ENCODE results near the gene SRRM4.

Gene SRRM4

GRCh38 chr12:119145367-119145766, 164.0 kb downstream of the SRRM4 start:
- Mint-ChIP-seq H3K4me3 (no peak overlapping the region), H3K27me3 (ENCODE audit: low read depth) (no peaks in the 10 kb centered on the region), H3K27ac (no peak overlapping the region), H3K9me3 (peaks cover 8% of the 10 kb centered on the region), H3K36me3 (ENCODE audit: low read depth) (no peaks in the 10 kb centered on the region), H3K4me1 (ENCODE audit: low read depth) (no peaks in the 10 kb centered on the region)

- H3K27me3 Mint-ChIP-seq (ENCODE audit: low read depth) = no peaks in the 10 kb centered on the region
- no peaks in the 10 kb centered on the region for H3K36me3 Mint-ChIP-seq (ENCODE audit: low read depth)
- H3K27ac Mint-ChIP-seq = no peak overlapping the region
- no peak overlapping the region for H3K4me3 Mint-ChIP-seq
- H3K4me1 Mint-ChIP-seq (ENCODE audit: low read depth) = no peaks in the 10 kb centered on the region
- peaks cover 10% of the 10 kb centered on the region for H3K9me3 Mint-ChIP-seq
These were observed 166.6 kb downstream of the SRRM4 start for GRCh38 chr12:119147847-119148448.

- peaks cover 5% of the 10 kb centered on the region for H3K4me1 Mint-ChIP-seq (ENCODE audit: low read depth)
- H3K9me3 Mint-ChIP-seq = peaks cover 17% of the 10 kb centered on the region
- no peak overlapping the region for H3K27ac Mint-ChIP-seq
- H3K36me3 Mint-ChIP-seq (ENCODE audit: low read depth) = no peaks in the 10 kb centered on the region
- H3K4me3 Mint-ChIP-seq = no peak overlapping the region
- H3K27me3 Mint-ChIP-seq (ENCODE audit: low read depth) = no peaks in the 10 kb centered on the region
These were observed 167.9 kb downstream of the SRRM4 start for GRCh38 chr12:119149270-119149669.

GRCh38 chr12:119151445-119152026, 170.2 kb downstream of the SRRM4 start:
- H3K9me3 Mint-ChIP-seq = peaks cover 16% of the 10 kb centered on the region
- no peaks in the 10 kb centered on the region for H3K36me3 Mint-ChIP-seq (ENCODE audit: low read depth)

GRCh38 chr12:119153477-119154434, 172.4 kb downstream of the SRRM4 start:
- peaks cover 16% of the 10 kb centered on the region for H3K9me3 Mint-ChIP-seq
- H3K36me3 Mint-ChIP-seq (ENCODE audit: low read depth) = no peaks in the 10 kb centered on the region
- H3K4me1 Mint-ChIP-seq (ENCODE audit: low read depth) = peaks cover 5% of the 10 kb centered on the region
- H3K27ac Mint-ChIP-seq = no peak overlapping the region
- no peaks in the 10 kb centered on the region for H3K27me3 Mint-ChIP-seq (ENCODE audit: low read depth)
- H3K4me3 Mint-ChIP-seq = no peak overlapping the region

More at GRCh38 chr12:119151445-119152026, 170.2 kb downstream of the SRRM4 start:
- Mint-ChIP-seq H3K4me1 (ENCODE audit: low read depth) (peaks cover 5% of the 10 kb centered on the region), H3K27me3 (ENCODE audit: low read depth) (no peaks in the 10 kb centered on the region), H3K27ac (no peak overlapping the region), H3K4me3 (no peak overlapping the region)

- Mint-ChIP-seq H3K4me3 (no peak overlapping the region), H3K4me1 (ENCODE audit: low read depth) (peaks cover 5% of the 10 kb centered on the region), H3K36me3 (ENCODE audit: low read depth) (no peaks in the 10 kb centered on the region), H3K27ac (no peak overlapping the region), H3K27me3 (ENCODE audit: low read depth) (no peaks in the 10 kb centered on the region), H3K9me3 (peaks cover 14% of the 10 kb centered on the region)
These were observed 173.1 kb downstream of the SRRM4 start for GRCh38 chr12:119154435-119154818.

GRCh38 chr12:119156401-119157044, 175.2 kb downstream of the SRRM4 start:
- H3K9me3 Mint-ChIP-seq = peaks cover 13% of the 10 kb centered on the region
- H3K36me3 Mint-ChIP-seq (ENCODE audit: low read depth) = no peaks in the 10 kb centered on the region
- H3K27ac Mint-ChIP-seq = no peak overlapping the region
- H3K27me3 Mint-ChIP-seq (ENCODE audit: low read depth) = no peaks in the 10 kb centered on the region
- no peak overlapping the region for H3K4me3 Mint-ChIP-seq
- peaks cover 5% of the 10 kb centered on the region for H3K4me1 Mint-ChIP-seq (ENCODE audit: low read depth)

- Mint-ChIP-seq H3K27me3 (ENCODE audit: low read depth) (no peaks in the 10 kb centered on the region), H3K4me1 (ENCODE audit: low read depth) (peaks cover 5% of the 10 kb centered on the region), H3K4me3 (no peak overlapping the region), H3K27ac (no peak overlapping the region), H3K36me3 (ENCODE audit: low read depth) (no peaks in the 10 kb centered on the region), H3K9me3 (peaks cover 11% of the 10 kb centered on the region)
These were observed 176.2 kb downstream of the SRRM4 start for GRCh38 chr12:119157528-119157927.

GRCh38 chr12:119157978-119158377, 176.6 kb downstream of the SRRM4 start:
- Mint-ChIP-seq H3K36me3 (ENCODE audit: low read depth) (no peaks in the 10 kb centered on the region), H3K27me3 (ENCODE audit: low read depth) (no peaks in the 10 kb centered on the region), H3K4me1 (ENCODE audit: low read depth) (peaks cover 5% of the 10 kb centered on the region), H3K27ac (no peak overlapping the region), H3K9me3 (peaks cover 10% of the 10 kb centered on the region), H3K4me3 (no peak overlapping the region)

- H3K27ac Mint-ChIP-seq = no peak overlapping the region
- H3K4me1 Mint-ChIP-seq (ENCODE audit: low read depth) = peaks cover 5% of the 10 kb centered on the region
- H3K4me3 Mint-ChIP-seq = no peak overlapping the region
- no peaks in the 10 kb centered on the region for H3K27me3 Mint-ChIP-seq (ENCODE audit: low read depth)
- no peaks in the 10 kb centered on the region for H3K36me3 Mint-ChIP-seq (ENCODE audit: low read depth)
- H3K9me3 Mint-ChIP-seq = peaks cover 10% of the 10 kb centered on the region
These were observed 177.1 kb downstream of the SRRM4 start for GRCh38 chr12:119158402-119158801.

- Mint-ChIP-seq H3K4me1 (ENCODE audit: low read depth) (no peaks in the 10 kb centered on the region), H3K36me3 (ENCODE audit: low read depth) (no peaks in the 10 kb centered on the region), H3K27ac (no peak overlapping the region), H3K9me3 (peaks cover 3% of the 10 kb centered on the region), H3K4me3 (no peak overlapping the region), H3K27me3 (ENCODE audit: low read depth) (no peaks in the 10 kb centered on the region)
These were observed 178.5 kb downstream of the SRRM4 start for GRCh38 chr12:119159844-119160243.

- Mint-ChIP-seq H3K4me3 (no peak overlapping the region), H3K9me3 (no peaks in the 10 kb centered on the region), H3K27me3 (ENCODE audit: low read depth) (no peaks in the 10 kb centered on the region), H3K4me1 (ENCODE audit: low read depth) (no peaks in the 10 kb centered on the region), H3K27ac (no peak overlapping the region), H3K36me3 (ENCODE audit: low read depth) (no peaks in the 10 kb centered on the region)
These were observed 186.6 kb downstream of the SRRM4 start for GRCh38 chr12:119167902-119168301.

- Mint-ChIP-seq H3K27ac (no peak overlapping the region), H3K36me3 (ENCODE audit: low read depth) (no peaks in the 10 kb centered on the region), H3K4me1 (ENCODE audit: low read depth) (no peaks in the 10 kb centered on the region), H3K27me3 (ENCODE audit: low read depth) (no peaks in the 10 kb centered on the region), H3K9me3 (no peaks in the 10 kb centered on the region), H3K4me3 (no peak overlapping the region)
These were observed 187.4 kb downstream of the SRRM4 start for GRCh38 chr12:119168721-119169120.

- no peak overlapping the region for H3K27ac Mint-ChIP-seq
- H3K4me3 Mint-ChIP-seq = no peak overlapping the region
- no peaks in the 10 kb centered on the region for H3K36me3 Mint-ChIP-seq (ENCODE audit: low read depth)
- H3K9me3 Mint-ChIP-seq = no peaks in the 10 kb centered on the region
- H3K4me1 Mint-ChIP-seq (ENCODE audit: low read depth) = no peaks in the 10 kb centered on the region
- H3K27me3 Mint-ChIP-seq (ENCODE audit: low read depth) = no peaks in the 10 kb centered on the region
These were observed 187.8 kb downstream of the SRRM4 start for GRCh38 chr12:119169150-119169549.

Data from T-helper 1 cell treated with Interleukin-12 subunit alpha and Interleukin-12 subunit beta and Interleukin-4 antibody, amounts not matched to agents 30 μg/mL and 1 μg/mL, for 36 hours (primary cell).